Measurements from ENCODE around the gene POLDIP3.
A peak's percentile ranks its signal among the peaks of the same experiment; 100 is the strongest.
"Not testable (repeated sequence)": the region's sequence is repeated elsewhere in the genome, so short reads cannot be mapped to it uniquely, and the experiment has no call there.

Gene POLDIP3

DNA sequence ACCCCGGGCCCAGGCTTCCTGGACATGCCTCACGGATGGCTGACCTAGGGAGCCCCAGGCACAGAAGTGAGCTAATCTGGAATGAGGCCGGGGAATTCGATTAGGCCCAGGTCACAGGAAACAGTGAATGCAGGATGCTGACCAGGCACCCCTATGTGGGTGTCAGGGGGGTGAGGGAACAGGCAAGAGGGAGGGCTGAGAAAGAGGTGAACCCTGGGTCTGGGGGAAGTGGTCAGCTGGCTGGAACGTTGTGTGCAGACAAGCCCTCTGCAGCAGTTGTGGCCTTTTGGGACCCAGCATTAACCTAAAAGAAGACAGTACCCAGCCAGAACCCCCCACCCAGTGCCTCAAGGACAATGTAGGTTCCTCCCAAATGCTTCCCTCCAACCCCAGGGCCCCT, 52.8 kb downstream of the POLDIP3 start:
- Histone ChIP-seq H3K27ac (ENCODE audit: insufficient read depth, low read depth, low read length, poor library complexity, severe bottlenecking) (no peak overlapping the region), H3K4me3 (ENCODE audit: insufficient read depth, low read depth, low read length) (no peak overlapping the region), H3K36me3 (ENCODE audit: control insufficient read depth, insufficient read depth, low read length) (no peaks in the 10 kb centered on the region), H3K27me3 (ENCODE audit: control insufficient read depth, insufficient read depth, low read length, poor library complexity, severe bottlenecking) (no peaks in the 10 kb centered on the region), H3K9me3 (ENCODE audit: control insufficient read depth, low read length) (no peaks in the 10 kb centered on the region), H3K4me1 (ENCODE audit: control insufficient read depth, insufficient read depth, low read length) (no peaks in the 10 kb centered on the region)
- 87 to 88% methylated on average over 5 of the region's 5 CpGs for WGBS, 2 experiments

DNA sequence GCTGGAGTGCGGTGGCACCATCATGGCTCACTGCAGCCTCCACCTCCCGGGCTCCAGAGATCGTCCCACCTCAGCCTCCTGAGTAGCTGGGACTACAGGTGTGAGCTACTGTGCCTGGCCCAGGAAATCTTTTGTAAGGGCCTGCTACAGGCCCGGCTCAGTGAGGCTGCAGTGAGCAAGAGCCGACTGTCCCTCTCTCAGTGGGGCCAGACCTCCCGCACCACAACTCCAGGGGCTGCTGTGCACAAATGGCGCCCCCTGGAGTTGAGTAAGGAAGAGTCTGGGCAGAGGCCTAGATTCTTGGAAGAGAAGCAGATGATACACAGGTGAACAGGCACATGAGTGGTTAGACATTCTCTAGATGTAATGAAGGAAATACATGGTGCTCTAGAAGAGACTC, 53.9 kb downstream of the POLDIP3 start:
- no peaks in the 10 kb centered on the region for H3K4me1 ChIP-seq (ENCODE audit: control insufficient read depth, insufficient read depth, low read length)
- no peak overlapping the region for H3K27ac ChIP-seq (ENCODE audit: insufficient read depth, low read depth, low read length, poor library complexity, severe bottlenecking)
- no peaks in the 10 kb centered on the region for H3K9me3 ChIP-seq (ENCODE audit: control insufficient read depth, low read length)
- no peaks in the 10 kb centered on the region for H3K36me3 ChIP-seq (ENCODE audit: control insufficient read depth, insufficient read depth, low read length)
- no peak overlapping the region for H3K4me3 ChIP-seq (ENCODE audit: insufficient read depth, low read depth, low read length)
- 63 to 68% methylated on average over 7 of the region's 7 CpGs for whole genome bisulfite sequencing, 2 experiments
- H3K27me3 ChIP-seq (ENCODE audit: control insufficient read depth, insufficient read depth, low read length, poor library complexity, severe bottlenecking): no peaks in the 10 kb centered on the region

DNA sequence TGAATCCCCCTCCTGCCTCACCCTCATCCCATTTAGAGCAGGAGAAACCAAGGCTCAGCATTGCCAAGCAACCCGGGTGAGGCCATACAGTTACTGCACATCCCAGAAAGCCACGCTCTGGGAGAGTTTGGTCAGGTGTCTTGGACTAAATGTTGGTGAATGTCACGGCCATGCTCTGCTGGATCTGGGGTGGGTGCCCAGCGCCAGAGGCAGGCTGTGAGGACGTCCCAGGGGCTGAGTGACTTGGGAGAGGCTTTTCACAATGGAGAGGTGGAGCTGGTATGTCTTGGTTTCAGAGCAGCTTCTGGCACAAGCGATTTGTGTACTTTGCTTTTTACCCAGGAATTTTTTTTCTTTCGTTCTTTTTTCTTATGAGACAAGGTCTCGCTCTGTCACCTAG, 54.3 kb downstream of the POLDIP3 start:
- no peaks in the 10 kb centered on the region for H3K27me3 ChIP-seq (ENCODE audit: control insufficient read depth, insufficient read depth, low read length, poor library complexity, severe bottlenecking)
- no peak overlapping the region for H3K27ac ChIP-seq (ENCODE audit: insufficient read depth, low read depth, low read length, poor library complexity, severe bottlenecking)
- no peak overlapping the region for H3K4me3 ChIP-seq (ENCODE audit: insufficient read depth, low read depth, low read length)
- WGBS, 2 experiments: 93 to 97% methylated on average over 8 of the region's 8 CpGs
- H3K9me3 ChIP-seq (ENCODE audit: control insufficient read depth, low read length): no peaks in the 10 kb centered on the region
- no peaks in the 10 kb centered on the region for H3K4me1 ChIP-seq (ENCODE audit: control insufficient read depth, insufficient read depth, low read length)
- H3K36me3 ChIP-seq (ENCODE audit: control insufficient read depth, insufficient read depth, low read length): no peaks in the 10 kb centered on the region

DNA sequence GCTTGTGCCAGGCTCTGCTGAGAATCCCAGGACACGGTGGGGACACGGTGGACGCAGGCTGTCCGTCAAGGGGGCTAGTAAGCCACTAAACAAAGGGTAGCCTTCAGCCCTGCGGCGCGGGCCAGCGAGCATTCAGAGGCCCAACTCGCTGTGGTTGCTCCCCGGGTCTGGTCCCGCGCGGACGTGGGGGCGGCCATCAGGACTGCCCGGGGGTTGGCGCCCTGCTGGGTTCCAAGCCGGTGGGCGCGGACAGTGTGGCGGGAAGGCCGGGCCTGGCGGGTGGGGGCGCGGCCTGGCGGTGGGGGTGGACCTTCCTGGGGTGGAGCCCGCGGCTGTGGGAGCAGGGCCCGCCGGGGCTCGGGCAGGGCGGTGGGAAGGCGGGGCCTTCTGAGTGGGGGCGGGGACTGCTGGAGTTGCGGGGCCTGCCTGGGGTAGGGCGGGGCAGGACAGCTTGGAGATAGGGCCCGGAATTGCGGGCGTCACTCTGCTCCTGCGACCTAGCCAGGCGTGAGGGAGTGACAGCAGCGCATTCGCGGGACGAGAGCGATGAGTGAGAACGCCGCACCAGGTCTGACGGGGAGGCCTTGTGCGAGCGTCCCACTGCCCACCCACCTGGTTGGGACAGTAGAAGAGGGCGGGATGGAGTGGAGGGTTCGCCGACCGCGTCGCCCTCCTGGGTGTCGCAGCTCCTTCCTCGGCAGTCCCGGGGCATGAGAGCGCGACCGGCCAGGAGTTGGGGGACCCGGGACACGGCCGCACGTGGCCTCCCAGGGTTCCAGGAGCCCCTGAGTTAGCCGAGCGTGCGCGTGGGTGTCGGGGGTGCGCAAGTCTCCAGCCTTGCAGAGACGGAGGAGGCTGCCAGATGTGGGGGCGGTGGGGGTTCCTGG, 61.0 kb downstream of the POLDIP3 start, which contains the start of gene SERHL2:
TSS of gene SERHL2 (plus strand) at position 482 of the 887 bp plus-strand sequence. CDS start at position 547, 65 bp downstream.
- Histone ChIP-seq H3K27me3 (ENCODE audit: control insufficient read depth, insufficient read depth, low read length, poor library complexity, severe bottlenecking) (peaks cover 4% of the 10 kb centered on the region), H3K9me3 (ENCODE audit: control insufficient read depth, low read length) (no peaks in the 10 kb centered on the region), H3K4me3 (ENCODE audit: insufficient read depth, low read depth, low read length) (peak within 1 kb of the TSS; percentile 43), H3K36me3 (ENCODE audit: control insufficient read depth, insufficient read depth, low read length) (no peaks in the 10 kb centered on the region), H3K4me1 (ENCODE audit: control insufficient read depth, insufficient read depth, low read length) (peaks cover 14% of the 10 kb centered on the region), H3K27ac (ENCODE audit: insufficient read depth, low read depth, low read length, poor library complexity, severe bottlenecking) (no peak within 1 kb of the TSS)
- WGBS, 2 experiments: 10 to 11% methylated on average over 75 of the region's 75 CpGs

DNA sequence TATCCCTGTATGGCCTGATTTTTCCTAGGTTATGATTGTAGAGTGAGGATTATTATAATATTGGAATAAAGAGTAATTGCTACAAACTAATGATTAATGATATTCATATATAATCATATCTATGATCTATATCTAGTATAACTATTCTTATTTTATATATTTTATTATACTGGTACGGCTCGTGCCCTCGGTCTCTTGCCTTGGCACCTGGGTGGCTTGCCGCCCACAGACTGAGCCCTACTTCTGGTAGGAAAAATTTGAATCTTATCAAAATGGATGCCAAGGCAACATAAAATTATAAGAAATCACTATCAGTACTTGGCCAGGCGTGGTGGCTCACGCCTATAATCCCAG, 62.4 kb downstream of the POLDIP3 start:
- H3K27ac ChIP-seq (ENCODE audit: insufficient read depth, low read depth, low read length, poor library complexity, severe bottlenecking); H3K4me3 ChIP-seq (ENCODE audit: insufficient read depth, low read depth, low read length); H3K9me3 ChIP-seq (ENCODE audit: control insufficient read depth, low read length); H3K27me3 ChIP-seq (ENCODE audit: control insufficient read depth, insufficient read depth, low read length, poor library complexity, severe bottlenecking); H3K36me3 ChIP-seq (ENCODE audit: control insufficient read depth, insufficient read depth, low read length): not testable (repeated sequence)
- H3K4me1 ChIP-seq (ENCODE audit: control insufficient read depth, insufficient read depth, low read length): peaks cover 14% of the 10 kb centered on the region
- WGBS, 2 experiments: 93 to 97% methylated on average over 5 of the region's 6 CpGs

DNA sequence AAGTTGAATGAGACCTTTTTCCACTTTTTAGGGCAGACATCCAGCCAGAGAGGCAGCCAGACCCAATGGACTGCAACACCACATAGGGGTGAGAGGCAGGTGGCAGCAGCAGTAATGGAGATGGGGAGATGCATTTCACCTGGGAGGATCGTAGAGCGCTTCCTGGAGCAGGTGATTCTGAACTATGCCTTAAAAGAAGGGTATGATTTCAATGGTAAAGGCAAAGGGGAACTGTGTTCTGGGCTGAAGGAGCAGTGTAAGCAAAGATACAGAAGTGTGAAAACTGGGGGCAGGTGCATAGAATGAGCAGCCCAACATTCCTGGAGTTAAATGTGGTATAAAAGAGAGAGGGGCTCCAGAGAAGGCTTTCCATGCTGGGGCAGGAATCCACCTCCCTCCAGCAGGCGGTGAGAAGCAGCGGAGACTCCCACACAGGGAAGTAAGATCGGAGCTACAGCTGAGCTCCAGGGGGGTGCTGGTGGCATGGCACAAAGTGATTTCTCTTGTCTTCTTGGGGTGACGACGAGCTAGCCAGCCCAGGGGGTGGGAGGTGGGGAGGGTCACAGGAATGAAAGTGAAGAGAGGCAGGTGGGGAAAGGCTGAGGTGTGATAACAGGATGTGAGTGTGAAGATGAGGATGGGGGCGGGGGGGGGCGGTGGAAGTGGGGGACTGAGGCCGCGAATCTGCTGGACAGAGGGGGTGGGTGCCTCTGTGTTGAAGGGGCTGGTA, 65.2 kb downstream of the POLDIP3 start:
- Histone ChIP-seq H3K27ac (ENCODE audit: insufficient read depth, low read depth, low read length, poor library complexity, severe bottlenecking) (no peak overlapping the region), H3K9me3 (ENCODE audit: control insufficient read depth, low read length) (no peaks in the 10 kb centered on the region), H3K36me3 (ENCODE audit: control insufficient read depth, insufficient read depth, low read length) (no peaks in the 10 kb centered on the region), H3K4me3 (ENCODE audit: insufficient read depth, low read depth, low read length) (no peak overlapping the region), H3K27me3 (ENCODE audit: control insufficient read depth, insufficient read depth, low read length, poor library complexity, severe bottlenecking) (peaks cover 4% of the 10 kb centered on the region), H3K4me1 (ENCODE audit: control insufficient read depth, insufficient read depth, low read length) (peaks cover 14% of the 10 kb centered on the region)
- 82 to 86% methylated on average over 11 of the region's 11 CpGs for WGBS, 2 experiments

DNA sequence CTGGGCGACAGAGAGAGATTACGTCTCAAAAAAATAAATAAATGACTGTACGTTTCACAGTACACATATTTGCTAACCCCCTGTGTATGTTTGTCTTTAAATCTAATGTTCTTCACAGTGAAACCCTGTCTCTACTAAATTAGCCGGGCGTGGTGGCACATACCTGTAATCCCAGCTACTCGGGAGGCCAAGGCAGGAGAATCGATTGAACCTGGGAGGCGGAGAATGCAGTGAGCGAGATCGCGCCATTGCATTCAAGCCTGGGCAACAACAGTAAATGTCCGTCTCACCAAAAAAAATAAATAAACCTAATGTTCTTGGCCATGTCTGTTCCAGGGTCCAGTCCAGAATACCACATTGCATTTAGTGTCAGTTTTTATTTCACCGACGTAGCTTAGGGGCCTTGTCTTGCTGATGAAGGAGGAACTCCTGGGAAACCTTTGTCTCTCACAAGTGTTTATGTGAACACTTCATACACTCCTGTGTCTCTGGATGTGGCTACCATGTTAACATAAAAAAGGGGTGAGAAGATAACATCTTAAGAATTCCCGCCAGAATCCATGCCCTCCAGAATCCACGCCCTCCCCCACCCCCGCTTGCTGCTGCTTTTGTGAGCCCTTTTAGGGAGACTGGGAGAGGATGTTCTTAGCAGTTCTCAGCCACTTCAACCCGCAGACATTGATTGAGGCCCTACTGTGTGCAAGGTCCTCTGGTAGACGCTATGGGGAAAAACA, 65.9 kb downstream of the POLDIP3 start:
- 86 to 89% methylated on average over 19 of the region's 19 CpGs for WGBS, 2 experiments
- H3K4me3 ChIP-seq (ENCODE audit: insufficient read depth, low read depth, low read length): no peak overlapping the region

DNA sequence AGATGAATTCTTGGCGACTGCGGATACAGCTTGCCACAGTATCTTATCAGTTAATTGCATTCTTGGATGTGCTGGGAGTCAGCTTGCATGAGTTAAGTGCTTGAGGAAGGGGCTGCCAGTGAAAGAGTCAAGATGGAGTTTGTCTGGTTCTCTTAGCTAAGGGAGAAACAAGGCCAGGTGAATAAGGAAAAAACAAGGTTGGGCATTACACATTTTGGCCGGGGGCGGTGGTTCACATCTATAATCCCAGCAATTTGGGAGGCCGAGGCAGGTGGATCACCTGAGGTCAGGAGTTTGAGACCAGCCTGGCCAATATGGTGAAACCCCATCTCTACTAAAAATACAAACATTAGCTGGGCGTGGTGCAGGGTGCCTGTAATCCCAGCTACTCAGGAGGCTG, 66.6 kb downstream of the POLDIP3 start:
- H3K36me3 ChIP-seq (ENCODE audit: control insufficient read depth, insufficient read depth, low read length); H3K27ac ChIP-seq (ENCODE audit: insufficient read depth, low read depth, low read length, poor library complexity, severe bottlenecking); H3K27me3 ChIP-seq (ENCODE audit: control insufficient read depth, insufficient read depth, low read length, poor library complexity, severe bottlenecking); H3K4me1 ChIP-seq (ENCODE audit: control insufficient read depth, insufficient read depth, low read length); H3K4me3 ChIP-seq (ENCODE audit: insufficient read depth, low read depth, low read length); H3K9me3 ChIP-seq (ENCODE audit: control insufficient read depth, low read length): not testable (repeated sequence)
- 92 to 93% methylated on average over 6 of the region's 6 CpGs for WGBS, 2 experiments

More for the DNA sequence above, 65.9 kb downstream of the POLDIP3 start:
- Histone ChIP-seq H3K36me3 (ENCODE audit: control insufficient read depth, insufficient read depth, low read length) (no peaks in the 10 kb centered on the region), H3K9me3 (ENCODE audit: control insufficient read depth, low read length) (no peaks in the 10 kb centered on the region), H3K27me3 (ENCODE audit: control insufficient read depth, insufficient read depth, low read length, poor library complexity, severe bottlenecking) (no peaks in the 10 kb centered on the region), H3K4me1 (ENCODE audit: control insufficient read depth, insufficient read depth, low read length) (peaks cover 7% of the 10 kb centered on the region), H3K27ac (ENCODE audit: insufficient read depth, low read depth, low read length, poor library complexity, severe bottlenecking) (no peak overlapping the region)

DNA sequence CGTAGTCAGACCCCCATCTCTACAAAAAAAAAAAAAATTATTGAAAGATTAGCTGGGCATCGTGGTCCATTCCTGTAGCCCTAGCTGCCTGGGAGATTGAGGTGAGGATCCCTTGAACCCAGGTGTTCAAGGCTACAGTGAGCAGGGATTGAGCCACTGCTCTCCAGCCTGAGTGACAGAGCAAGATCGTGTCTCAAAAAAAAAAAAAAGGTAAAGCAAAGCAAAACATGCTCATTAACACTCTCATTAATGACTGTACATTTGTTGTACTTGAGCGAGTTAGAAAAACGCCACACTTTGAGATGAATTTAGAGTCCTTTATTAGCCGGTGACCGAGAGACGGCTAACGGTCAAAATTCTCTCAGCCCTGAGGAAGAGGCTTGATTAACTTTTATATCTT, 67.1 kb downstream of the POLDIP3 start:
- 93% methylated on average over 9 of the region's 9 CpGs for WGBS, 2 experiments
- Histone ChIP-seq H3K4me1 (ENCODE audit: control insufficient read depth, insufficient read depth, low read length) (peaks cover 6% of the 10 kb centered on the region), H3K36me3 (ENCODE audit: control insufficient read depth, insufficient read depth, low read length) (no peaks in the 10 kb centered on the region), H3K27ac (ENCODE audit: insufficient read depth, low read depth, low read length, poor library complexity, severe bottlenecking) (no peak overlapping the region), H3K4me3 (ENCODE audit: insufficient read depth, low read depth, low read length) (no peak overlapping the region), H3K9me3 (ENCODE audit: control insufficient read depth, low read length) (no peaks in the 10 kb centered on the region), H3K27me3 (ENCODE audit: control insufficient read depth, insufficient read depth, low read length, poor library complexity, severe bottlenecking) (no peaks in the 10 kb centered on the region)

DNA sequence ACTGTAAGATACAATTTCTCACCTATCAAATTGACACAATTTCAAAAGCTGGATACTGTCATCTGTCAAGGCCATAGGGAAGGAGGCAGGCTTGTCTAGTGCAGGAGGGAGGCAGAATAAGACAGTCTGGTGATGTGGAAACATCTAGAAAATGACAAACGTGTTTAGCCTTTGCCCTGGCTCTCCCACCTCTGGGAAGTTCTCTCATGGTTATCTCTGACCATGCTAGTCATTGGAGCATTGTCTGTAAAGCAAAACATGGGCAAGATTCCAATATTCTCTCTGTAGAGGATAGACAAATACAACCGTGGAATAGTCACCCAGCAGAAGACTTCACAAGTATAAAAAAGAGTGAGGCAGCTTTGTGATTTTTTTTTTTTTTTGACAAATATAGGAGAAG, 70.0 kb downstream of the POLDIP3 start:
- no peak overlapping the region for H3K27ac ChIP-seq (ENCODE audit: insufficient read depth, low read depth, low read length, poor library complexity, severe bottlenecking)
- no peaks in the 10 kb centered on the region for H3K36me3 ChIP-seq (ENCODE audit: control insufficient read depth, insufficient read depth, low read length)
- peaks cover 6% of the 10 kb centered on the region for H3K4me1 ChIP-seq (ENCODE audit: control insufficient read depth, insufficient read depth, low read length)
- no peaks in the 10 kb centered on the region for H3K27me3 ChIP-seq (ENCODE audit: control insufficient read depth, insufficient read depth, low read length, poor library complexity, severe bottlenecking)
- no peak overlapping the region for H3K4me3 ChIP-seq (ENCODE audit: insufficient read depth, low read depth, low read length)
- H3K9me3 ChIP-seq (ENCODE audit: control insufficient read depth, low read length): no peaks in the 10 kb centered on the region
- 72 to 83% methylated on average over 2 of the region's 2 CpGs for WGBS, 2 experiments
